ENCODE data around the gene CDH22.

Gene CDH22

DNA sequence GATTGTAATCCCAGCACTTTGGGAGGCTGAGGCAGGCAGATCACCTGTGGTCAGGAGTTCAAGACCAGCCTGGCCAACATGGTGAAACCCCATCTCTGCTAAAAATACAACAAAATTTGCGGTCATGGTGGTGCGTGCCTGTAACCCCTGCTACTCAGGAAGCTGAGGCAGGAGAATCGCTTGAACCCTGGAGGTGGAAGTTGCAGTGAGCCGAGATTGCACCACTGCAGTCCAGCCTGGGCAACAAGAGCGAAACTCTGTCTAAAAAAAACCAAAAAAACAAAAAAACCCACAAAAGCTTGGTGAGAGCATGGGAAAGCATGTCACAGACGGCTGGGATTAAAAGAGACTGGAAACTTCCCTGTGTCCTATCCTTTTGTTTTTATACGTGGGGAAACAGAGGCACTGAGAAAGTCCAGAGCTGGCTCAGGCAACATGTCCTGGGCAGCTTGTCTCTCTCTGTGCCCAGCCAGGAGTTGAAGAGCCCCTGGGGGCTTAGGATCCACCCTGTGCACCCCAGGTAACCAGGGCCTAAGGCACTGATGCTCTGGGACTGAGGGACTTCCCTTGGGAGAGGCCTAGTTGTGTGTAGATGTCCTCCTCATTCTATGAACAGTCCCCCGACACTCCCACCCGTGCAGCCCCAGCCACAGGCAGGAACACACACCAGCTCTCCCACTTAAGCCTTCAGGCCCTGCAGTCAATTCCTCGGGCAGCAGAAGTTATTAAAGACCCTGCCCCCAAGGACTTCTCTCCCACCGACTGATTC, 174.2 kb downstream of the CDH22 start:
- no peak for DNase-seq

DNA sequence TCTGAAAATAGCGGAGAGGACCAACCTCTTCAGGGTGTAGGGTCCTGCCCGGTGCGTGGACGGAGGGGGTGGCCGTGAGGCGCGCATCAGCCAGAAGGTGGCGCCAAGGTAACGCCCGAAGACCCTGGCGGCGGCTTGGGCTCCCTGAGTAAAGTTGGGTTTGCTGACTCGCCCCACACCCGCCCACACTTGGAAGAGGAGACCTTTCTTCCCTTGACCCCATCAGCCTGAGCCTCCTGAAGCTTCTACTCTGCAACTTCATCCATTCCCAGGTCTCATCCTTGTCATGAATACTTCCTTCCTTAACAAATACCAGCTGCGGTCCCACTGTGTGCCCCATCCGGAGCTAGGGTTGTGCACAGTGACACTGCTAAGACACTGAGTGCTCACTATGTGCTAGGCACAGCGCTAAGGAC, 175.6 kb downstream of the CDH22 start:
- DNase-seq = peak; percentile 22

DNA sequence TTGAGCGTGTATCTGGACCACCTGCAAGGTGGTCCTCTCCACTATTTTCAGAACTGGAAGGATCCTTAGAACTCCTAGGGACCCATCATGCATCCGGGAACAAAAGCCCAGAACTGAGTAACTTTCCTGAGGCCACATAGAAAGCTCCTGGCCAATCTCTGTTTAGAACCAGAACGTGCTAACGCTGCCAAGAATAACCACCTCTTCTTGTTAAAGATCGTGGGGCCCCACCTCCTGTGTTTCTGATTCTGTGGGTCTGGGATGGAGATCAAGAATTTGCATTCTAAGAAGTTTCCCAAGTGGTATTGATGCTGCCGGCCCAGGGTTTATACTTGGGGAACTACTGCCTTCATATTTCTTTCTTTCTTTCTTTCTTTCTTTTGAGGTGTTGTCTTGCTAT, 176.9 kb downstream of the CDH22 start:
- DNase-seq = no peak

DNA sequence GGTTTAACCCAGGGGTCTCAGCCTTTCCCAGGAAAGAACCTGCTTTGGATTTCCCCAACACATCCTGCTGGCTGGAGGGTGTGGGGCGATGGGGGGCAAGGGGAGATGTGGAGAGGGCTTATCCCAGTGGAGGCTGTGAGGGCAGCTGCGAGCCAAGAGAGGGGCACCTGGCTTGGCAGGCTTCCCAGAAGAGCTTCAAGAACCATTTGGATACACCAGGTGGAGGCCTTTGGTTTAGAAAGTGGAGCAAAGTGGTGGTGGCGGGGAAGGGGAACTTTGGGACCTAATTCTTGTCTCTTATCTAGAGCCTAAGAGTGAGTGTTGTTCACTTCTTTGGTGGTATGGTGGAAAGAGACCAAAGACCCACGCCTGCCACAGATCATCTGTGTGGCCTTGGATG, 177.8 kb downstream of the CDH22 start:
- DNase-seq = no peak

DNA sequence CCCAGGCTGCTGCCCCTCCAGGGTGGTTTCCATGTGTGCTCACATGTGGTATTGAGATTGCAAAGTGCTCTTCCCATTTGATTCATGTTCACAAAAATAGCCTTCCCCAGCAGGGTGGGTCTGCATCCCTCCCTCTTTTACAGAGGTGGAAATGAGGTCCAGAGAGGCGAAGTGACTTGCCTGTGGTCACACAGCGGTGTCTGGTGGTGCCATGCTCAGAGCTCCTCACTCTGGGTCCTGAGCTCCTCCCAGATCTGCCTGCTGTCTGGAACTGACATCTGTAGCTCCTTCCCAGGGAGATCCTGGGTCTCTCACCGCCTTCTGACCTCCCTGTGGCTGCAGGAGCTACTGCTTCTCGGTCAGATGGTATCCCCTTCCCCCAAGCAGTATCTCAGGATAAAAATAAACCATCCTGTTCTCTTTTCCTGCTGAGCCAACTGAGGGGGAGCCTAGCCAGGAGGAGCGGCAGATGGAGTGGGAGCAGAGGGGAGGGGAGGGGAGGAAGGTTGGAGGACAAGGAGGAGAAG, 178.3 kb downstream of the CDH22 start:
- DNase-seq = no peak

DNA sequence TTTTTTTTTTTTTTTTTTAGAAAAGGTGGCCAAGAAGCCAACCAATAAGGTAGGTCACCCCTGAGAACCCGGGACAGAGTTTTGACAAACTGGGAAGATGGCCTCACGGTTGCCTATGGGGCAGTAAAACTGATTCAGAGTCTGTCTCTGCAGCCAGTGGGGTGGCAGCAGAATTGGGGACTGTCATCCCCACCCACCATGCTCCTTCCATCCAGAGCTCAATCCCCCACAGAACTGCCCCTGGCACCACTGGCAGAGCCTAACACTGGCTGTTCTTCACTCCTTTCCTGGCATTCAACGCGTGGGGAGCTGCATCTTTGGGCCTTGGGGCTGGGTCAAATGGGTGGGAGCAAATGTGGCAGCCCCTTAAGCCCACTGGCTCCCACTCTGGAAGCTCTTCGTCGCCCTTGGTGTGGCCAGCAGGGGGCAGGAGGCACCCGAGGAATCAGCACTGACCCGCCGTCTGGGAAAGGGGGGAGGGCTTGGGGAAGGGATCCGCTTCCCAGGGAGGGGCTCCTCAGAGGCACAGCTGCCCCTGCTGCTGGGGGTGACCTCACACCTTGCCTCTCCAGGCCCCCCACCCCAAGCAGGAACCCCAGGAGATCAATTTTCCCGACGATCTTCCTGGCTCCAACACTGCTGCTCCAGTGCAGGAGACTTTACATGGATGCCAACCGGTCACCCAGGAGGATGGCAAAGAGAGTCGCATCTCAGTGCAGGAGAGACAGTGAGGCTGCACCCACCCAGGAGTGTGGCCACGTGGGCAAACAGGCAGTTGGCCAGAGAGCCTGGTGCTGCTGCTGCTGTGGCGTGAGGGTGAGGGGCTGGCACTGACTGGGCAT, 179.8 kb downstream of the CDH22 start:
- no peak for DNase-seq

DNA sequence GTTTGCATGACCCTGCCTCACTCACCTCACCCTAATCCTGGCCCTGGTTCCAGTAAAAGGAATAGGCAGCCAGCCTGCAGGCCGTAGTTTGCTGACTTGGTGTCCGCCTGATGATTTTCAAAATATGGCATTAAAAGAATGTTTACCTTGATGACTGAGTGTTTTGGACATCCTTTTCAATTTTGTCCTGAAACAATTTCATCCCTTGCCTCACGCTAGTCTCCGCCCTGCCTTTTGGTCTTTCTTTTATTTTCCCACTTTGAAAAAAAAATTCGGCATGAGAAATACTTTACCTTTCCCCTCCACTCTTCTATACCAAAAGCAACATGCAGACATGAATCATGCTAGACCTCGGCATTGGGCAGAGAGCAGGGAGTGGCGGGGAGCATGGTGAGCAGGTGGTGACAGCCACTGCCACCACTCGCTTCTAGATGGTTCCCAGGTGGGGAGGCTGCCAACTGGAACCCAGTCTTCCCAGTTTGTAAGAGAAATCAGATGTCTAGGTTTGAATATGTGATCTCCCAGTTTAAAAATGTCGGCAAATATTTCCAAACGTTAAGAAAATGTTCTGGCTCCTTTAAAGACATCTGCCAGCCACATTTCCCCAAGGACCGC, 180.8 kb downstream of the CDH22 start:
- DNase-seq = no peak

DNA sequence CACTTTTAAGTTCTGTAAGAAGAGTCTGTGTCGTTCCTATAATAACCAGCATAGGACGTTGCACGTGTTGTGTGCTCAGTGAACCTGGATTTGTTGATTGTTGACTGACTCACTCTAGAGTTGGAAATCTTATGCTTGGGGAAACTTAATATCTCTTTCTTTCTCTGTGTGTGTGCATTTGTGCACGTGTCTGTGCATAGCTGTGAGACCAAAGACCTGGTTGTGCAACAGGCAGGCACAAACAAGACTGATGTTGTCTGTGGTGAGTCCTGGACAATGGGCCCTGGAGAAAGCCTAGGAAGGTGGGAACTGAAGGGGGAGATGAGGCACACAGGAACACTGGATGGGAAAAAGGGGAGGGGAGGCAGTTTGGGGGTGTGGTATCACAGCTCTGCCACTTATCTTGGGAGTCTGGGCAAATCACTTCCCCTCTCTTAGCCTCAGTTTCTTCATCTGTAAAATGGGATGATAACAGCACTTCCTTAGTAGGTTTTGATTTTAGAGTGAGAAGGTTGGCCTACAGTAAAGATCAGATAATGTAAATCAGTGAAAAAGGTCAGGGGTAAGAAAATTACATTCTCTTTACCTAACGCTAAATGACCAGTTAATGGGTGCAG, 181.8 kb downstream of the CDH22 start:
- DNase-seq = no peak

Data from effector CD8-positive, alpha-beta T cell (primary cell).